H7 (cell line): ENCODE measurements around the gene KCTD6. TPM values are rescaled to one million over a fixed set of nuclear protein-coding genes. Genes with fewer than 3 reads are reported as not detected.

Experiments
- DNase-seq: peaks from one replicate; pipeline ENCODE4 v3.0.0; 2012
- H3K27me3 ChIP-seq: 2 replicates; pipeline ENCODE4 v1.6.0; 2011; ENCODE audit warnings: mild to moderate bottlenecking, low read length; ENCODE audit not compliant: control insufficient read depth, insufficient read depth
- H3K36me3 ChIP-seq: replicated peaks from 2 replicates; pipeline ENCODE4 v1.5.1; 2011; ENCODE audit warnings: low read length; ENCODE audit not compliant: control insufficient read depth, insufficient read depth
- H3K4me3 ChIP-seq: 2 replicates; pipeline ENCODE4 v1.5.1; 2011; ENCODE audit warnings: low read depth, mild to moderate bottlenecking, control low read depth, low read length, moderate library complexity; ENCODE audit not compliant: insufficient read depth
- total RNA-seq: library from RNA; depleted of rRNA; stranded (reverse); fragments of >200 nt; shearing (Covaris generic); gene quantifications from 2 replicates; pipeline ENCODE4 v1.2.3, GENCODE V29; 2014

Gene KCTD6
- total RNA-seq, 1 experiment from 2014 or later, result 24.7 TPM

GRCh38 chr3:58496206-58496857 is 4.4 kb downstream of the KCTD6 start:
- Histone ChIP-seq H3K27me3 (no peaks in the 10 kb centered on the region), H3K36me3 (no peaks in the 10 kb centered on the region), H3K4me3 (no peak overlapping the region)
- no peak for DNase-seq

DNA sequence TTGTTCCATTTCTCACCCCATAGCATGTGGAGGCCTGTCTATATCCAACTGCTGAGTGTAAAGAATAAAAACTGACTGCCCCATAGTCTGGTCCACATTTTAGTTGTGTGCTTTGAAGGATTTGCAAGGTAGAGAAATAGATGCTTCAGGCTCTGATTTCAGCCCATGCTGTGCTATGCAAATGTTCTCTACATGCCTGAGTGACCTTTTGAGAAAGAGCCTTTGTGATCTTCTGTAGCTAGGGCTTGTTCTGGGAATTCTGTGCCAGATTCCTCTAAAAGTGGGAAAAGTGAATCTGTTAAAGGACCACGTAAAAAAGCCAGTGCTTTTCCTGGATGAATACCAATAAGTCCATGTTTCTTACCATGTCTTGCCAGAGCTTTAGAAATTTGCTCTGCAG is 5.2 kb downstream of the KCTD6 start:
- peak; percentile 46 for DNase-seq
- Histone ChIP-seq H3K4me3 (no peak overlapping the region), H3K36me3 (no peaks in the 10 kb centered on the region), H3K27me3 (no peaks in the 10 kb centered on the region)

DNA sequence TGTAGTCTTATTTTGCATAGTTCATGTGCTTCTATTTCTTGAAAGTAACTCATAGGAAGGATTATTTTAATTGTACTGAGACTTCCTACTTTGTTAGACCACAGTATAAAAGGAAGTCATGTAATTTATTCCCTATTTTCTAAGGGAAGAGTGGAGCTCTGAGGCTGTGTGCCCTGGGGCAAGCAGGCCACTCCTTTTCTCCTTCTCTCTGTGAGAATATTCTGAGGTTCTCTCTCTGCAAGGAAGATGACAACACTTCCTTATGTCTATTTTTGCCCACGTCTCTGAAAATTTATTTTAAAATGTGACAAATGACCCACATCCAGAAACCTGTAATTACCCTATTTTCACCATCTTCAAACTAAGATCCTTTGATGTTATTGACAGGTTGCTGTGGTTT is 11.0 kb downstream of the KCTD6 start:
- no peak for DNase-seq
- Histone ChIP-seq H3K4me3 (no peak overlapping the region), H3K27me3 (no peaks in the 10 kb centered on the region), H3K36me3 (no peaks in the 10 kb centered on the region)

GRCh38 chr3:58507356-58508078 is 15.6 kb downstream of the KCTD6 start:
- H3K27me3 ChIP-seq, result no peaks in the 10 kb centered on the region
- no peak for DNase-seq
- H3K36me3 ChIP-seq, result no peaks in the 10 kb centered on the region
- H3K4me3 ChIP-seq, result no peak overlapping the region

- Histone ChIP-seq H3K27me3 (no peaks in the 10 kb centered on the region), H3K36me3 (no peaks in the 10 kb centered on the region), H3K4me3 (no peak overlapping the region)
- DNase-seq, result no peak
Measured at GRCh38 chr3:58508437-58508836, 16.5 kb downstream of the KCTD6 start.

GRCh38 chr3:58514405-58514804 is 22.5 kb downstream of the KCTD6 start:
- H3K27me3 ChIP-seq, result no peaks in the 10 kb centered on the region
- H3K36me3 ChIP-seq, result no peaks in the 10 kb centered on the region
- DNase-seq, result no peak
- H3K4me3 ChIP-seq, result no peak overlapping the region

DNA sequence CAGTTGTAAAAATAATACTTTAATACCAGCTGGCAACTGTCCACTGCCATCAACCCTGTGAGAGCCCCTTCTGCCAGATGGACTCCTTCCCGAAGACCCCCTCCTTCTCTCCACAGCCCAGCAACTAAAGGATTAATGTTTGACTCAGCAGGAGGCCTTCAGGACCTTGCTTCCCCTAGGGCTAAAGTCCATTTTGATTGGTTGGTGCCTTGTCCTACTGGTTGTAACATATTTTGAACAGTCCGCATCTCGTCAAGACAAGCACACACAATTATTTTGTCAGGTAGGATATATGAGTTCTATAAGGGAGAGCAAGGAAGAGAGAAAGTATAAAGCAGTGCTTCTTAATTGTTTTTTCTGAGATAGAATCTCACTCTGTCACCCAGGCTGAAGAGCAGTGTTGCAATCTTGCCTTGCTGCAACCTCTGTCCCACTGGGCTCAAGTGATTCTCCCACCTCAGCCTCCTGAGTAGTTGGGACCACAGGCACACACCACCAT is 26.4 kb downstream of the KCTD6 start:
- Histone ChIP-seq H3K4me3 (no peak overlapping the region), H3K27me3 (no peaks in the 10 kb centered on the region), H3K36me3 (no peaks in the 10 kb centered on the region)
- peak; percentile 26 for DNase-seq

- no peak for DNase-seq
Measured at GRCh38 chr3:58519668-58520402, 27.9 kb downstream of the KCTD6 start.

DNA sequence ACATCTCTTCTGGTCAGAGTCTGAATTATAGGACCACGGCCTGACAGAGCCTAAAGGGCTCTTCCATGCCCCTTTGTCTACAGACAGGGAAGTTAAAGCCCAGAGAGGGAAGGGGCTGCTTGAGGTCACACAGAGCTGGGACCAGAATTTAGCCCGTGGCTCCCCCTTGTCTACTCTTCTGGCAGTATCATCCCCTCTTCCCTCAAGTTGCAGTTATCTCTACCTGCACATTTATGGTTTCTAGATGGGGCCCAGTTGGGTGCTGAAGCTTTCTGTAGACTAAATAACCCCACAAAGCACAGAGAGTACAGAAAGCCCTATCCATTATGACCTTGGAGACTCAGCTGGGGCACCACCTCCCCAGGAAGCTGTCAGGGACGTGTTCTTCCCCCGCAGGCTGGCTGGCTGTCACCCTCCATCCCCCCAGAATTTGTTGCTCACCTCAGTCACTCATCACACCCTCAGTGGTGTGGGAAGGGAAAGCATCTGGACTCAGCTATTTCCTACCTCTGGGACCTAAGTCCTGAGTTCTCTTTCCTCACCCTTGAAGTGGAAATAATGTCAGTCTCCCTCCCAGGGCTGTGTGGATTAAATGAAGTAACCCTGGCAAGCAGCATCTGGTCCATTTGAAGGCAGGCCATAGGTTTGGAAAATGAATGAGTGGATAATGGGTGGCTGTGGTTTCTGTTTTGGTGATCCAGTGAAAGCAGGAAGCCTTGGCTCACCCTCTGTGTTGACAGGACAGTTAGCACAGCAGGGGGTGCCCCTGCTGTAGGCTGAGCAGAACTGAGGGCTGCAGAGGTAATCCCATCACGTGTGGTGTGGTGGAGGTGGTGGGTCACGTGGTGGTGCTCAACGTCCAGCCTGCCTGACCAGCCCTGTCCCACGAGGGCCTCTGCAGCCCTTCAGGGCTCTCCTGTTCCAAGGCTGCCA is 28.8 kb downstream of the KCTD6 start:
- Histone ChIP-seq H3K4me3 (no peak overlapping the region), H3K36me3 (no peaks in the 10 kb centered on the region), H3K27me3 (no peaks in the 10 kb centered on the region)
- peak; percentile 19 for DNase-seq

More at GRCh38 chr3:58519668-58520402, 27.9 kb downstream of the KCTD6 start:
- H3K36me3 ChIP-seq, result no peaks in the 10 kb centered on the region
- H3K4me3 ChIP-seq, result no peak overlapping the region
- H3K27me3 ChIP-seq, result no peaks in the 10 kb centered on the region

DNA sequence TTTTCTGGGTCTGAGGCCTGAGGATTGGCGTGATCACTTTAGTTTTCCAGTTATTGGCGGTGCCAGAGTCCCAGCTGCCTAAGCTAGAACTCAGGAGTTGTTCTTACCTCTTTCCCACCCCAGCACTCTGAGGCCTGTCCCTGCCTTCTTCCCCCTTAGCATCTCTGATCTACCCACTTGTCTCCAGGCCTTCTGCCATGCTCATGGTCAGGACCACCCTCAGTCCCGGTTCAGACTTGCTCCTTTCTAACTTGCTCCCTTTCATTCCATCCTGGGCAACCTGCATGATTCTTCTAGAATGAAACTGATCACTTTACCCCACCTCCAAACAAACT is 29.4 kb downstream of the KCTD6 start:
- Histone ChIP-seq H3K36me3 (no peaks in the 10 kb centered on the region), H3K27me3 (no peaks in the 10 kb centered on the region), H3K4me3 (no peak overlapping the region)
- no peak for DNase-seq

DNA sequence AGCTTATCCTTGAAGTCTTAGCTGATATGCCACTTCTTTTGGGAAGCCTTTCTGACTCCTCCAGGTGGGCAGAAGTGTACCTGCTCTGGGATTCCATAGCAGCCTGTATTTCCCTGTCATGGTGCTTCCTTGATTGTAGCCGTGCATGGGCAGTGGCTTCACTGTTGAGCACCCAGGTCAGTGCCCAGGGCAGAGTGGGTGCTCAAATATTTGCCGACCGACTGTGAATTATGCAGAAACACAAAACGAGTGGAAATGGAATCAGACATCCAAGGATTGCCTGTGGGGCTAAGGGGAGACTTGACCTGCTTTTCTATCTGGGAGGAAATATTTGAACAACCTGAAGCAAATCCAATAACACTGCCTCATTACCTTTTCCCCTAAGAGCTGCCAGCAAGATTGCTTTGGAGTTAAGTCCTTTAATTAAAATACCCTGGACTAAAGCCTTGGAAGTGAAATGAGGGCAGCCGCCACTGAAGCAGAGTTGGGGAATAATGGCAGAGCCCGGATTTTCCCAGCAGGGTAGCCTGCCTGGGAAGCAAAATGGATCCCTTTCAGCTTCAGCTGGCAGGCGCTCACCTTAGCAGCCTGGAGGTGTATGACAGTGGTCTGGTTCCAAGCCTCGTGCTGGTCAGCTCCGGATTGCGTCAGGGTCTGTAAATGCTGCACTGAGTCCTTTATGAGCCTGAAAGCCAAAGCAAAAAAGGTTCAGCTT is 30.2 kb downstream of the KCTD6 start:
- Histone ChIP-seq H3K27me3 (no peaks in the 10 kb centered on the region), H3K36me3 (no peaks in the 10 kb centered on the region)
- peak; percentile 63 for DNase-seq

GRCh38 chr3:58522759-58523425 is 31.0 kb downstream of the KCTD6 start:
- Histone ChIP-seq H3K36me3 (no peaks in the 10 kb centered on the region), H3K4me3 (no peak overlapping the region), H3K27me3 (no peaks in the 10 kb centered on the region)
- peak; percentile 32 for DNase-seq

More for the DNA sequence above, 30.2 kb downstream of the KCTD6 start:
- H3K4me3 ChIP-seq, result no peak overlapping the region

GRCh38 chr3:58524326-58524888 is 32.5 kb downstream of the KCTD6 start:
- Histone ChIP-seq H3K4me3 (no peak overlapping the region), H3K27me3 (no peaks in the 10 kb centered on the region), H3K36me3 (no peaks in the 10 kb centered on the region)
- DNase-seq, result peak; percentile 13
